Brain microvascular endothelial cell (primary cell): ENCODE data around the gene MYCBP2.

Experiments
- DNase-seq: peaks from one replicate; pipeline ENCODE4 v3.0.0-alpha.2; 2020
- H3K27ac ChIP-seq: fragments of 250-450 bp; sonication (Bioruptor Pico); 2 replicates; pipeline ENCODE4 v1.5.1; 2020; ENCODE audit warnings: mild to moderate bottlenecking, moderate library complexity
- H3K27me3 ChIP-seq: fragments of 250-450 bp; sonication (Bioruptor Pico); replicated peaks from 2 replicates; pipeline ENCODE4 v1.5.1; 2020; ENCODE audit warnings: mild to moderate bottlenecking
- H3K36me3 ChIP-seq: fragments of 250-450 bp; sonication (Bioruptor Pico); replicated peaks from 2 replicates; pipeline ENCODE4 v1.5.1; 2020; ENCODE audit warnings: mild to moderate bottlenecking
- H3K4me3 ChIP-seq: 2 replicates; pipeline ENCODE4 v1.5.1; 2011; ENCODE audit warnings: low read depth, mild to moderate bottlenecking, control low read depth, low read length, moderate library complexity
- in situ Hi-C: cut with HindIII; loops from 2 replicates; pipeline ENCODE4 v1.10.0; 2017; ENCODE audit warnings: low sequenced_read_pairs, low pct_ligation_motif_present
- TF ChIP-seq, protein P1 (sequence below): IDR thresholded peaks from 2 replicates; pipeline ENCODE4 v1.5.1; 2011; ENCODE audit warnings: low read depth, mild to moderate bottlenecking, moderate library complexity, low read length, control low read depth, inconsistent platforms; ENCODE audit errors: missing control alignments

Gene MYCBP2

GRCh38 chr13:77345150-77345780 lies 18.4 kb upstream of the MYCBP2 start:
- in situ Hi-C loops, result no loop called here
- no peak for DNase-seq
- H3K36me3 ChIP-seq, result no peaks in the 10 kb centered on the region
- H3K4me3 ChIP-seq, result no peak overlapping the region
- no peak overlapping the region for H3K27ac ChIP-seq
- TF ChIP-seq, protein P1, sequence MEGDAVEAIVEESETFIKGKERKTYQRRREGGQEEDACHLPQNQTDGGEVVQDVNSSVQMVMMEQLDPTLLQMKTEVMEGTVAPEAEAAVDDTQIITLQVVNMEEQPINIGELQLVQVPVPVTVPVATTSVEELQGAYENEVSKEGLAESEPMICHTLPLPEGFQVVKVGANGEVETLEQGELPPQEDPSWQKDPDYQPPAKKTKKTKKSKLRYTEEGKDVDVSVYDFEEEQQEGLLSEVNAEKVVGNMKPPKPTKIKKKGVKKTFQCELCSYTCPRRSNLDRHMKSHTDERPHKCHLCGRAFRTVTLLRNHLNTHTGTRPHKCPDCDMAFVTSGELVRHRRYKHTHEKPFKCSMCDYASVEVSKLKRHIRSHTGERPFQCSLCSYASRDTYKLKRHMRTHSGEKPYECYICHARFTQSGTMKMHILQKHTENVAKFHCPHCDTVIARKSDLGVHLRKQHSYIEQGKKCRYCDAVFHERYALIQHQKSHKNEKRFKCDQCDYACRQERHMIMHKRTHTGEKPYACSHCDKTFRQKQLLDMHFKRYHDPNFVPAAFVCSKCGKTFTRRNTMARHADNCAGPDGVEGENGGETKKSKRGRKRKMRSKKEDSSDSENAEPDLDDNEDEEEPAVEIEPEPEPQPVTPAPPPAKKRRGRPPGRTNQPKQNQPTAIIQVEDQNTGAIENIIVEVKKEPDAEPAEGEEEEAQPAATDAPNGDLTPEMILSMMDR, result no peak
- no peaks in the 10 kb centered on the region for H3K27me3 ChIP-seq

- no peak for DNase-seq
- TF ChIP-seq, protein P1, result no peak
- Histone ChIP-seq H3K4me3 (no peak overlapping the region), H3K36me3 (no peaks in the 10 kb centered on the region), H3K27me3 (no peaks in the 10 kb centered on the region), H3K27ac (no peak overlapping the region)
- in situ Hi-C loops, result no loop called here
Measured at GRCh38 chr13:77343841-77344240, 16.9 kb upstream of the MYCBP2 start.

GRCh38 chr13:77339408-77339807 lies 12.5 kb upstream of the MYCBP2 start:
- Histone ChIP-seq H3K27ac (no peak overlapping the region), H3K36me3 (no peaks in the 10 kb centered on the region), H3K4me3 (no peak overlapping the region), H3K27me3 (no peaks in the 10 kb centered on the region)
- TF ChIP-seq, protein P1, result no peak
- in situ Hi-C loops, result no loop called here
- no peak for DNase-seq

DNA sequence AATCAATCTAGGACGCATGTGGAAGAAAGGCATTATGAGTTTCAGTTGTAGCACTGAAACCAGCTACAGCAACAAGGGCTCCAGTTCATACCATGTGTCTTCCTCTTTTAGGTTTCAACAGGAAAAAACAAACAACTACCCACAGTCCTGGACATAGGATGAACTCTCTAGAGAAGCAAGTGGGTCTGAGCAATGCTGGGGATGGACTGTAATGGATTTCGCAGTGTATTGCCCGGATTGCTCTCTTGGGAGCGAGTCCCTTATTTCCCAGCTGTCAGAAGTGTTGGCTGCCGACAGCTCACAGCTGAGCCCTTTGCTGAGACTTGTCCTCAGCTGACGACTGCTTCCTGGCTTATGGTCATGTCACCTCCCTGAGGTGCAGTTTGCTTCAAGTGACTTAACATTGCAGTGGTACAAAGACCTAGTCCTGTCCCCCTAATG lies 12.1 kb upstream of the MYCBP2 start:
- H3K36me3 ChIP-seq, result no peaks in the 10 kb centered on the region
- DNase-seq, result no peak
- no peak overlapping the region for H3K27ac ChIP-seq
- no peaks in the 10 kb centered on the region for H3K27me3 ChIP-seq
- H3K4me3 ChIP-seq, result no peak overlapping the region
- in situ Hi-C loops, result no loop called here
- TF ChIP-seq, protein P1, result no peak

DNA sequence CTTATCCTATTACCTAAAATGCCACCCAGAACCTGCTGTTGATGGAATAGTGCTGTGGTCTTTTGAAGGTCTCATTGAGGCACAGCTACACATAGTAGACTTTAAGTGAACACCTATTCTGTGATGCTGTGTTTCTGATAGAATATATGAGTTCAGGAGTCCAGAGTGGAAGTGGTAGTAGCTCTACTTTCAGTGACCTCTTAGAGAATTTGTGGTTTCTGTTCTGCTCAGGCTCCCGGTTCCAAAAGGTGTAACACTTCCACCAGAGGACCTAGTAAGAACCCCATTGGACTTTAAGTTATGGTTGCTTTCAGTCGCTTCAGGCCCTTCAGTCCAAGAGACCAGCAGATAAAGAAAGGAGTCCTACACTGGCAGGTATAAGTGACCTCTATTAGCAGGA lies 11.4 kb upstream of the MYCBP2 start:
- TF ChIP-seq, protein P1, result no peak
- Histone ChIP-seq H3K36me3 (no peaks in the 10 kb centered on the region), H3K27me3 (no peaks in the 10 kb centered on the region), H3K4me3 (no peak overlapping the region), H3K27ac (no peak overlapping the region)
- in situ Hi-C loops, result no loop called here
- no peak for DNase-seq

DNA sequence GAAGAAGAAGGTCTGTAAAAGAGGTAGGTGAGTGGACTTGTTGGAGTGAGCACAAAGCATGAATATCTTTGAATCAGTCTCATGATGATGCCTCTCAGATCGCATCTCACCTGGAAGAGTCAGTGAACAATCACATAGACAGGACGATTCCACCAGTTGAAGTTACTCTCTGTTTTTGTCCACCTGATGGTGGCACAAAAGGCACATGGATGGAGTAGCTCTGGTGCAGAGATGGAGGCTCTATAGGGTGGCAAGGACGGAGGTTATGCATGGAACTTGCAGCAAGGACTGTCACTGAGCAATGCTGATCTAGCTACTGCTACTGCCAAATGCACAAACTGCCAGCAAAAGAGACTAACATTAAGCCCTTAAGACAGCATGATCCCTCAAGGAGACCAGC lies 10.3 kb upstream of the MYCBP2 start:
- in situ Hi-C loops, result no loop called here
- Histone ChIP-seq H3K27me3 (no peaks in the 10 kb centered on the region), H3K4me3 (no peak overlapping the region), H3K36me3 (no peaks in the 10 kb centered on the region), H3K27ac (no peak overlapping the region)
- no peak for DNase-seq
- TF ChIP-seq, protein P1, result no peak
